ENCODE data around the gene PARVB.

GRCh38 chr22:44129619-44129976, 105.5 kb downstream of the PARVB start:
- TF ChIP-seq HDGF (IDR thresholded peaks at IDR 0.05) (no peak), ZFX (CRISPR knock-in tag; IDR thresholded peaks at IDR 0.05) (no peak), YY1 (IDR thresholded peaks at IDR 0.05; ENCODE audit: borderline replicate concordance in 1 of 3, control insufficient read depth in 1 of 3, extremely low read depth in 1 of 3, insufficient read depth in 3 of 3, insufficient read length in 1 of 3, insufficient replicate concordance in 2 of 3, low read depth in 1 of 3, low read length in 2 of 3) (no peak), CUX1 (CRISPR knock-in tag; IDR thresholded peaks at IDR 0.05) (no peak), CC2D1A (IDR thresholded peaks at IDR 0.05) (no peak), ZNF354B (CRISPR knock-in tag; IDR thresholded peaks at IDR 0.05) (no peak), CBX5 (IDR thresholded peaks at IDR 0.05; ENCODE audit: borderline replicate concordance, low read depth) (no peak), POLR2AphosphoS5 (IDR thresholded peaks at IDR 0.05; ENCODE audit: control insufficient read depth, insufficient read depth, low read depth, low read length) (no peak), POLR2A (conservative IDR thresholded peaks at IDR 0.05) (no peak), POLR3A (IDR thresholded peaks at IDR 0.05; ENCODE audit: borderline replicate concordance, extremely low read depth, insufficient read depth, insufficient read length) (no peak), RAD21 (CRISPR knock-in tag; conservative IDR thresholded peaks at IDR 0.05 in 1 of 2, IDR thresholded peaks at IDR 0.05 in 1 of 2) (no peak)
